ENCODE data around the gene LRRC72. TPM values are rescaled to one million over a fixed set of nuclear protein-coding genes. Genes with fewer than 3 reads are reported as not detected.

LRRC72 gene
- not detected in 2 replicates for total RNA-seq (2021)
- long read RNA-seq: 0 reads

- H4K8ac ChIP-seq (replicated peaks; ENCODE audit: insufficient read length, low read depth, low read length): no peak within 1 kb of the TSS
- H3K4ac ChIP-seq (ENCODE audit: low read depth, low read length): no peak within 1 kb of the TSS
- Mint-ChIP-seq H3K9me3 (no peaks in the 10 kb centered on the region), H3K4me3 (no peak within 1 kb of the TSS), H3K27me3 (ENCODE audit: low read depth) (no peaks in the 10 kb centered on the region), H3K36me3 (ENCODE audit: insufficient read depth in 1 of 3, low read depth in 3 of 3) (no peaks in the 10 kb centered on the region), H3K27ac (no peak within 1 kb of the TSS), H3K4me1 (peaks cover 7% of the 10 kb centered on the region in 2 experiments)
- H2AFZ ChIP-seq (ENCODE audit: low read length): no peak within 1 kb of the TSS
- H4K5ac ChIP-seq (ENCODE audit: insufficient read length, low read depth, low read length): no peak within 1 kb of the TSS
- no peak within 1 kb of the TSS for H3K23ac ChIP-seq (ENCODE audit: insufficient read length, low read depth, low read length)
- WGBS (ENCODE audit: extremely low coverage, insufficient read length, low lambda C conversion rate): no CpG with 5 or more reads among the region's 31 CpGs
- no peak within 1 kb of the TSS for H2BK120ac ChIP-seq (ENCODE audit: low read depth, low read length, poor library complexity, severe bottlenecking)
- H3K14ac ChIP-seq (ENCODE audit: insufficient read depth, low read length): no peak within 1 kb of the TSS
- no peak within 1 kb of the TSS for H3K4me2 ChIP-seq (ENCODE audit: insufficient read depth, insufficient read length, low read length)
- H2BK20ac ChIP-seq (ENCODE audit: low read depth, low read length, poor library complexity, severe bottlenecking): no peak within 1 kb of the TSS
- H2BK5ac ChIP-seq (ENCODE audit: insufficient read length, low read length): no peak within 1 kb of the TSS
- H3K27ac ChIP-seq (ENCODE audit: insufficient read length, low read depth, low read length): no peak within 1 kb of the TSS
- no peaks in the 10 kb centered on the region for H3K79me1 ChIP-seq (ENCODE audit: insufficient read depth, low read depth, low read length, poor library complexity, severe bottlenecking)
- H3K56ac ChIP-seq (ENCODE audit: insufficient read length, low read depth, low read length): no peak within 1 kb of the TSS
- no peak within 1 kb of the TSS for H3K18ac ChIP-seq (ENCODE audit: insufficient read length, low read depth, low read length)
- no peak within 1 kb of the TSS for H3T11ph ChIP-seq (ENCODE audit: low read length)
- H3K27me3 ChIP-seq (ENCODE audit: insufficient read depth, low read length): no peaks in the 10 kb centered on the region
- no peak for DNase-seq
- no peaks in the 10 kb centered on the region for H4K20me1 ChIP-seq (ENCODE audit: control insufficient read depth, insufficient read depth, insufficient read length)
- H3K23me2 ChIP-seq (ENCODE audit: insufficient read length, low read depth, low read length, poor library complexity, severe bottlenecking): no peaks in the 10 kb centered on the region
- H2BK15ac ChIP-seq (ENCODE audit: low read depth, low read length): no peak within 1 kb of the TSS
- TF ChIP-seq CTCF (conservative IDR thresholded peaks at IDR 0.05): no peak
- no peak within 1 kb of the TSS for H2BK12ac ChIP-seq (ENCODE audit: insufficient read length, low read depth, low read length)
- no peak within 1 kb of the TSS for H3K9ac ChIP-seq (ENCODE audit: extremely low read depth, insufficient read length, low read length)
- H3K9me3 ChIP-seq (ENCODE audit: control insufficient read depth, low read depth, low read length): no peaks in the 10 kb centered on the region
- no peaks in the 10 kb centered on the region for H3K4me1 ChIP-seq (ENCODE audit: insufficient read depth, low read length)
- H2AK5ac ChIP-seq (ENCODE audit: insufficient read length, low read length): no peak within 1 kb of the TSS
- H3K79me2 ChIP-seq (ENCODE audit: insufficient read depth, low read length): no peaks in the 10 kb centered on the region
- no peak within 1 kb of the TSS for H4K91ac ChIP-seq (ENCODE audit: insufficient read length, low read depth, low read length)
Observed at GRCh38 chr7:16526742-16527540, at the start of gene LRRC72. TSS of gene LRRC72 (plus strand) at chr7:16526825. CDS start at chr7:16526953, 128 bp downstream.
